ENCODE results near the gene C1QTNF8. TPM values are rescaled to one million over a fixed set of nuclear protein-coding genes. Genes with fewer than 3 reads are reported as not detected.

Gene C1QTNF8
- total and polyA plus RNA-seq, 2 of the 13 experiments (the other 11 are each of a cell fraction or from before 2014, with no cell fraction given): 0.09 TPM; not detected in 1

- TF ChIP-seq ZBTB40 (IDR thresholded peaks at IDR 0.05) (no peak), ZBTB40 (CRISPR knock-in tag; IDR thresholded peaks at IDR 0.05) (no peak), DNMT3B (CRISPR knock-in tag; conservative IDR thresholded peaks at IDR 0.05) (0 out of 2 replicates have a peak, but pooled peaks have one; percentile 27), SP4 (CRISPR knock-in tag; IDR thresholded peaks at IDR 0.05) (no peak), KDM2A (CRISPR knock-in tag; IDR thresholded peaks at IDR 0.05; ENCODE audit: borderline replicate concordance, low read depth) (peak; percentile 65; the same call in 1 of the 2 replicates), ZBED4 (CRISPR knock-in tag; IDR thresholded peaks at IDR 0.05; ENCODE audit: borderline replicate concordance) (no peak), ZSCAN21 (CRISPR knock-in tag; IDR thresholded peaks at IDR 0.05; ENCODE audit: borderline replicate concordance) (no peak), ZNF724P (CRISPR knock-in tag; IDR thresholded peaks at IDR 0.05; ENCODE audit: borderline replicate concordance) (0 out of 2 replicates have a peak, but pooled peaks have one; percentile 39), ZBTB26 (CRISPR knock-in tag; IDR thresholded peaks at IDR 0.05; ENCODE audit: borderline replicate concordance) (peak; percentile 52; the same call in 1 of the 2 replicates), HIC2 (CRISPR knock-in tag; IDR thresholded peaks at IDR 0.05; ENCODE audit: low read depth) (peak; percentile 33; the same call in 1 of the 2 replicates), CBFB (CRISPR knock-in tag; IDR thresholded peaks at IDR 0.05) (no peak)
Measured at GRCh38 chr16:1076801-1077576, 19.1 kb downstream of the C1QTNF8 start (continued).
